Kidney capillary endothelial cell (primary cell): Measurements from ENCODE around the gene RNF114.
"Not testable (repeated sequence)": the region's sequence is repeated elsewhere in the genome, so short reads cannot be mapped to it uniquely, and the experiment has no call there.

Experiments
- DNase-seq: peaks from one replicate; pipeline ENCODE4 v3.0.0-alpha.2; 2018; ENCODE audit warnings: low spot score

The RNF114 gene

GRCh38 chr20:49985617-49986016 is 49.4 kb downstream of the RNF114 start:
- no peak for DNase-seq

GRCh38 chr20:49986049-49986448 is 49.9 kb downstream of the RNF114 start:
- DNase-seq = peak; percentile 30

- peak; percentile 41 for DNase-seq
Observed at GRCh38 chr20:49987015-49987867, 51.0 kb downstream of the RNF114 start.

GRCh38 chr20:49987868-49988690 is 51.9 kb downstream of the RNF114 start:
- DNase-seq = peak; percentile 19

GRCh38 chr20:49989234-49990065 is 53.3 kb downstream of the RNF114 start:
- DNase-seq = peak; percentile 97

GRCh38 chr20:49990271-49990720 is 54.1 kb downstream of the RNF114 start:
- peak; percentile 29 for DNase-seq

GRCh38 chr20:49993301-49993751 is 57.1 kb downstream of the RNF114 start:
- DNase-seq = no peak

GRCh38 chr20:49995586-49995985 is 59.4 kb downstream of the RNF114 start:
- DNase-seq = no peak

- DNase-seq = not testable (repeated sequence)
Observed at GRCh38 chr20:49998478-49999188, 62.4 kb downstream of the RNF114 start.

- no peak for DNase-seq
Observed at GRCh38 chr20:49999329-49999728, 63.1 kb downstream of the RNF114 start.

- DNase-seq = not testable (repeated sequence)
Observed at GRCh38 chr20:50000548-50001222, 64.5 kb downstream of the RNF114 start.

- DNase-seq = no peak
Observed at GRCh38 chr20:50001784-50002311, 65.7 kb downstream of the RNF114 start.

- peak; percentile 93 for DNase-seq
Observed at GRCh38 chr20:50003253-50003656, 67.1 kb downstream of the RNF114 start.
